CD4-positive, alpha-beta T cell treated with Interleukin-17A for 1 hour (primary cell): ENCODE measurements around the gene CBX4.

Experiments used
- DNase-seq: peaks from one replicate; pipeline ENCODE4 v3.0.0-alpha.2; 2020

The CBX4 gene

GRCh38 chr17:79785900-79786810, 53.1 kb downstream of the CBX4 start:
- DNase-seq = no peak

DNA sequence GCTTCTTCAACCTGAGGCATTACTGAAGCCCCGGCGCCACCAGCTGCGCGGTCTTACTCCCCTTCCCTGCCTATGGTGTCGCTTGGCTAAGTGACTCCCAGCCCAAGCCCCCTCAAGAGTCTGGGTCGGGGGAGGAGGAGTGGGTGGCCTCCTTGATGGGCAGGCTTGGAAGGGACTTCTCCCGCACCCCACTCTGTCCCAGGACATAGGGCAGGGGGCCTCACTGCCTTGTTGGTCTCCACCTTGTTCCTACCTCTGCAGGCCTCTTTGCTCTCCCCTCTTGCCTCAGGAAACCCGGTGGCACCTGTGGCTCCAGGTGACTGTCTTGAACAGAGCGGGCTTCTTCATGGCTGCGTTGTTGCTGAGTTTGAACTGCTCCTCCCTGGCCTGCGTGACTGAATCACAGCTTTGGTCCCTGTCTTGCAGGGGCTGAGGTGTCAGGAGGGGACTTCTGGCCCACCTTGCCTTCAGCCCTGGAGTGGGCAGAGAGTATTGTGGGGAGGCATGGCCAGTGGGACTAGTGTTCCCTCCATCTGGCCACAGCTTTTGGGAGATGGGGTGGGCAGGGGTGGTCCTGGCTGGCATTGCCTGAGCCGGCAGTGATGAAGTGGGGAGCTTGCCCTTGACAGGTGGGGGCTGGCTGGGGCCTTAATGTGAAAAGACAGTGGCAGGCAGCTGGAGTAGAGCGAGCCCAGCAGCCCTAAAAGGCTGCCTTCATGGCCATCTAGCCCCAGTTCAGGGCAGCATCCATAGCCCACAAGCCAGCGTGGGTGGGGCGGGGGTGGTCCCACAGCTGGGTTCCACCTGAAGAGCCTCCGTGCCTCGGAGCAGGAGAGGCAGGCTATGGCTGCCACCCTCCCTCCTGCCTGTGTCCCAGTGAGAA, 54.0 kb downstream of the CBX4 start:
- no peak for DNase-seq

GRCh38 chr17:79784353-79785016, 54.8 kb downstream of the CBX4 start:
- no peak for DNase-seq

DNA sequence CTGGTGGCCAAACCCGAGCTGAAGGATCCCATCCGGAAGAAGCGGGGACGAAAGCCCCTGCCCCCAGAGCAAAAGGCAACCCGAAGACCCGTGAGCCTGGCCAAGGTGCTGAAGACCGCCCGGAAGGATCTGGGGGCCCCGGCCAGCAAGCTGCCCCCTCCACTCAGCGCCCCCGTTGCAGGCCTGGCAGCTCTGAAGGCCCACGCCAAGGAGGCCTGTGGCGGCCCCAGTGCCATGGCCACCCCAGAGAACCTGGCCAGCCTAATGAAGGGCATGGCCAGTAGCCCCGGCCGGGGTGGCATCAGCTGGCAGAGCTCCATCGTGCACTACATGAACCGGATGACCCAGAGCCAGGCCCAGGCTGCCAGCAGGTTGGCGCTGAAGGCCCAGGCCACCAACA, 55.3 kb downstream of the CBX4 start:
- DNase-seq = no peak
